ENCODE data around the gene LRP2.
"Not testable (repeated sequence)": the region's sequence is repeated elsewhere in the genome, so short reads cannot be mapped to it uniquely, and the experiment has no call there.

Gene LRP2

GRCh38 chr2:169330555-169331198, 31.7 kb downstream of the LRP2 start:
- no peak overlapping the region for H3K4me3 ChIP-seq (ENCODE audit: low read depth, low read length)
- H3K27me3 ChIP-seq (replicated peaks) = no peaks in the 10 kb centered on the region
- H3K27ac ChIP-seq = no peak overlapping the region
- no peak for TF ChIP-seq CTCF (IDR thresholded peaks at IDR 0.05; ENCODE audit: low read depth, low read length, missing control alignments)
- DNase-seq = no peak
- in situ Hi-C loops (cut with HindIII; ENCODE audit: low pct_ligation_motif_present, low sequenced_read_pairs) = no loop called here
- H3K36me3 ChIP-seq (replicated peaks) = no peaks in the 10 kb centered on the region

- in situ Hi-C loops (cut with HindIII; ENCODE audit: low pct_ligation_motif_present, low sequenced_read_pairs) = no loop called here
- no peak for DNase-seq
- H3K27ac ChIP-seq = no peak overlapping the region
- no peaks in the 10 kb centered on the region for H3K27me3 ChIP-seq (replicated peaks)
- no peak for TF ChIP-seq CTCF (IDR thresholded peaks at IDR 0.05; ENCODE audit: low read depth, low read length, missing control alignments)
- H3K4me3 ChIP-seq (ENCODE audit: low read depth, low read length) = no peak overlapping the region
- no peaks in the 10 kb centered on the region for H3K36me3 ChIP-seq (replicated peaks)
Measured at GRCh38 chr2:169329688-169330554, 32.4 kb downstream of the LRP2 start.

GRCh38 chr2:169328785-169329184, 33.5 kb downstream of the LRP2 start:
- H3K4me3 ChIP-seq (ENCODE audit: low read depth, low read length) = no peak overlapping the region
- in situ Hi-C loops (cut with HindIII; ENCODE audit: low pct_ligation_motif_present, low sequenced_read_pairs) = no loop called here
- H3K27me3 ChIP-seq (replicated peaks) = no peaks in the 10 kb centered on the region

GRCh38 chr2:169327837-169328236, 34.5 kb downstream of the LRP2 start:
- H3K36me3 ChIP-seq (replicated peaks); H3K27ac ChIP-seq; DNase-seq; in situ Hi-C loops (cut with HindIII; ENCODE audit: low pct_ligation_motif_present, low sequenced_read_pairs); H3K4me3 ChIP-seq (ENCODE audit: low read depth, low read length); H3K27me3 ChIP-seq (replicated peaks): not testable (repeated sequence)

More at GRCh38 chr2:169328785-169329184, 33.5 kb downstream of the LRP2 start:
- TF ChIP-seq CTCF (IDR thresholded peaks at IDR 0.05; ENCODE audit: low read depth, low read length, missing control alignments) = no peak
- Histone ChIP-seq H3K27ac (no peak overlapping the region), H3K36me3 (replicated peaks) (no peaks in the 10 kb centered on the region)
- DNase-seq = no peak

- H3K36me3 ChIP-seq (replicated peaks); DNase-seq; H3K27me3 ChIP-seq (replicated peaks); in situ Hi-C loops (cut with HindIII; ENCODE audit: low pct_ligation_motif_present, low sequenced_read_pairs); H3K4me3 ChIP-seq (ENCODE audit: low read depth, low read length); H3K27ac ChIP-seq: not testable (repeated sequence)
Measured at GRCh38 chr2:169325886-169326285, 36.4 kb downstream of the LRP2 start.

GRCh38 chr2:169324581-169325260, 37.6 kb downstream of the LRP2 start:
- H3K27me3 ChIP-seq (replicated peaks) = peaks cover 2% of the 10 kb centered on the region
- no peak for TF ChIP-seq CTCF (IDR thresholded peaks at IDR 0.05; ENCODE audit: low read depth, low read length, missing control alignments)
- H3K36me3 ChIP-seq (replicated peaks) = no peaks in the 10 kb centered on the region
- H3K4me3 ChIP-seq (ENCODE audit: low read depth, low read length) = no peak overlapping the region
- H3K27ac ChIP-seq = no peak overlapping the region
- in situ Hi-C loops (cut with HindIII; ENCODE audit: low pct_ligation_motif_present, low sequenced_read_pairs) = no loop called here
- no peak for DNase-seq
